Measurements from ENCODE around the gene SLCO1C1.
"Not testable (repeated sequence)": the region's sequence is repeated elsewhere in the genome, so short reads cannot be mapped to it uniquely, and the experiment has no call there.

DNA sequence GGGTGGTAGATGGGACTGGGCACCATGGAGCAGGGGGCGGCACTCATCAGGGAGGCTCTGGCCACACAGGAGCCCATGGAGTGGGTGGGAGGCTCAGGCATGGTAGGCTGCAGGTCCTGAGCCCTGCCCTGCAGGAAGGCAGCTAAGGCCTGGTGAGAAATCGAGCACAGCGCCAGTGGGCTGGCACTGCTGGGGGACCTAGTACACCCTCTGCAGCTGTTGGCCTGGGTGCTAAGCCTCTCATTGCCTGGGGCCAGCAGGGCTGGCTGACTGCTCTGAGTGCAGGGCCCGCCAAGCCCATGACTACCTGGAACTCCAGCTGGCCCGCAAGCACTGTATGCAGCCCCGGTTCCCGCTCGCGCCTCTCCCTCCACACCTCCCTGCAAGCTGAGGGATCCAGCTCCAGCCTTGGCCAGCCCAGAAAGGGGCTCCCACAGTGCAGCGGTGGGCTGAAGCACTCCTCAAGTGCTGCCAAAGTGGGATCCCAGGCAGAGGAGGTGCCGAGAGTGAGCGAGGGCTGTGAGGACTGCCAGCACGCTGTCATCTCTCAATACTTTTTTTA, 88.7 kb downstream of the SLCO1C1 start:
- not testable (repeated sequence) for TF ChIP-seq EZH2 (IDR thresholded peaks at IDR 0.05; ENCODE audit: insufficient read depth, poor library complexity, severe bottlenecking); EZH2phosphoT487 (IDR thresholded peaks at IDR 0.05; ENCODE audit: insufficient read depth, low read depth)

All from GM23248 (cell line).